Thyroid gland (tissue), 4 donors: Measurements from ENCODE around the gene UBTF. TPM values are rescaled to one million over a fixed set of nuclear protein-coding genes. Genes with fewer than 3 reads are reported as not detected.
A peak's percentile ranks its signal among the peaks of the same experiment; 100 is the strongest.

Source experiments
- DNase-seq, 2 donors: peaks; one replicate each; pipeline ENCODE4 v3.0.0-alpha.2; 2019
- H3K27ac ChIP-seq, 3 donors: fragments of 200-600 bp; sonication (generic); 1 replicate in 2 of 3; 2 replicates in 1 of 3; pipeline ENCODE4 v1.5.1; 2016 to 2019; ENCODE audit warnings: mild to moderate bottlenecking in 1 of 3, moderate library complexity in 1 of 3
- H3K27me3 ChIP-seq: fragments of 200-600 bp; sonication (generic); one replicate; pipeline ENCODE4 v1.5.1; 2019
- H3K36me3 ChIP-seq, 2 donors: fragments of 200-600 bp; sonication (generic); one replicate each; pipeline ENCODE4 v1.5.1; 2016 to 2019
- H3K4me1 ChIP-seq, 2 donors: fragments of 200-600 bp; sonication (generic); one replicate each; pipeline ENCODE4 v1.5.1; 2017 to 2019
- H3K4me3 ChIP-seq, 3 donors: fragments of 200-600 bp; sonication (generic); replicated peaks in 1 of 3; 1 replicate in 2 of 3; 2 replicates in 1 of 3; pipeline ENCODE4 v1.5.1; 2016; ENCODE audit warnings: mild to moderate bottlenecking in 1 of 3
- H3K9me3 ChIP-seq: fragments of 200-600 bp; sonication (generic); one replicate; pipeline ENCODE4 v1.5.1; 2017
- POLR2A ChIP-seq, 2 donors: fragments of 450-650 bp; IDR thresholded peaks; one replicate each; pipeline ENCODE4 v1.6.1; 2017; ENCODE audit warnings: antibody characterized with exemption in 2 of 2, mild to moderate bottlenecking in 2 of 2, moderate library complexity in 1 of 2
- WGBS, 2 donors: methylation state at CpG; one replicate each; pipeline ENCODE4 v1.1.5; 2017; 5-methylcytosine and 5-hydroxymethylcytosine counted together
- intact Hi-C: fragments of 100-400 bp; cut with DNase I; formaldehyde crosslinking; loops from one replicate; pipeline ENCODE4 v1.15.1; 2023
- total RNA-seq, 4 donors: library from RNA; depleted of rRNA; stranded (reverse); fragments of >200 nt; gene quantifications; one replicate each; pipeline ENCODE4 v1.2.3, GENCODE V29; 2016
- TF ChIP-seq, protein P1 (sequence below), 6 experiments: fragments of 200-600 bp in 3 of 6; fragments of 450-650 bp in 3 of 6; sonication (generic) in 3 of 6; IDR thresholded peaks; one replicate each; pipeline ENCODE4 v1.5.1; 2016 to 2019; ENCODE audit warnings: antibody characterized with exemption in 6 of 6, mild to moderate bottlenecking in 2 of 6, inconsistent platforms in 1 of 6, moderate library complexity in 1 of 6

The UBTF gene
- total RNA-seq, 4 donors from 2014 or later = 63.6 to 97.4 (median 89.5) TPM

GRCh38 chr17:44174427-44174826 lies 45.0 kb downstream of the UBTF start:
- H3K9me3 ChIP-seq = no peaks in the 10 kb centered on the region
- no peak overlapping the region for H3K4me3 ChIP-seq
- DNase-seq = no peak
- intact Hi-C loops = loop anchor here (10.0 kb wide), 1 partner anchor 230 kb away; the partner anchor contains the start of gene PPY
- no peaks in the 10 kb centered on the region for H3K27me3 ChIP-seq
- H3K27ac ChIP-seq = no peak overlapping the region
- TF ChIP-seq, protein P1, sequence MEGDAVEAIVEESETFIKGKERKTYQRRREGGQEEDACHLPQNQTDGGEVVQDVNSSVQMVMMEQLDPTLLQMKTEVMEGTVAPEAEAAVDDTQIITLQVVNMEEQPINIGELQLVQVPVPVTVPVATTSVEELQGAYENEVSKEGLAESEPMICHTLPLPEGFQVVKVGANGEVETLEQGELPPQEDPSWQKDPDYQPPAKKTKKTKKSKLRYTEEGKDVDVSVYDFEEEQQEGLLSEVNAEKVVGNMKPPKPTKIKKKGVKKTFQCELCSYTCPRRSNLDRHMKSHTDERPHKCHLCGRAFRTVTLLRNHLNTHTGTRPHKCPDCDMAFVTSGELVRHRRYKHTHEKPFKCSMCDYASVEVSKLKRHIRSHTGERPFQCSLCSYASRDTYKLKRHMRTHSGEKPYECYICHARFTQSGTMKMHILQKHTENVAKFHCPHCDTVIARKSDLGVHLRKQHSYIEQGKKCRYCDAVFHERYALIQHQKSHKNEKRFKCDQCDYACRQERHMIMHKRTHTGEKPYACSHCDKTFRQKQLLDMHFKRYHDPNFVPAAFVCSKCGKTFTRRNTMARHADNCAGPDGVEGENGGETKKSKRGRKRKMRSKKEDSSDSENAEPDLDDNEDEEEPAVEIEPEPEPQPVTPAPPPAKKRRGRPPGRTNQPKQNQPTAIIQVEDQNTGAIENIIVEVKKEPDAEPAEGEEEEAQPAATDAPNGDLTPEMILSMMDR (IDR thresholded peaks at IDR 0.05) = no peak
- H3K4me1 ChIP-seq = peaks cover 4 to 12% of the 10 kb centered on the region in 2 donors
- 89 to 95% methylated on average over 2 of the region's 2 CpGs for WGBS, 2 donors
- no peaks in the 10 kb centered on the region for H3K36me3 ChIP-seq

DNA sequence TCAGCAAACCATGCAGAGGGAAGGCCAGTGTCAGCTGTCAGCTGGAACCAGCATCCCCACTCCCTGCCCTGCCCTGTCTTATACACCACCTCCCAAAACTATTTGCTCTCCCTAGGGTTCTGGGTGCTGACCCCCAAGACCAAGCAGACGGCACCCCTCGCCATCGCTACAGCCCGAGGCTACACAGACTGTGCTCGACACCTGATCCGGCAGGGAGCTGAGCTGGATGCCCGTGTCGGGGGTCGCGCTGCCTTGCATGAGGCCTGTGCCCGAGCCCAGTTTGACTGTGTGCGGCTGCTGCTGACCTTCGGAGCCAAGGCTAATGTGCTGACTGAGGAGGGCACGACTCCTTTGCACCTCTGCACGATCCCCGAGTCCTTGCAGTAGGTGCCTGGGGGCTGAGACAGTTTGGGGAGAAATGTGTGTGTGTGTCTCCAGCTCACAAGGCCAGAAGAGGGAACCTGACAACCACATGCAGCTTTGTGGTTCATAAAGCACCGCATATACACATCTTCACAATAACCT lies 47.5 kb downstream of the UBTF start:
- H3K4me1 ChIP-seq = peaks cover 4 to 21% of the 10 kb centered on the region in 2 donors
- no peak overlapping the region for H3K4me3 ChIP-seq
- TF ChIP-seq, protein P1 (IDR thresholded peaks at IDR 0.05) = no peak
- no peak for TF ChIP-seq POLR2A (IDR thresholded peaks at IDR 0.05)
- H3K27me3 ChIP-seq = no peaks in the 10 kb centered on the region
- no peak for DNase-seq
- WGBS, 2 donors = 85 to 87% methylated on average over 7 to 17 of the region's 17 CpGs
- intact Hi-C loops = loop anchor here (10.0 kb wide), 1 partner anchor 227 kb away; the partner anchor contains the start of gene PPY
- no peaks in the 10 kb centered on the region for H3K36me3 ChIP-seq
- no peak overlapping the region for H3K27ac ChIP-seq
- no peaks in the 10 kb centered on the region for H3K9me3 ChIP-seq

DNA sequence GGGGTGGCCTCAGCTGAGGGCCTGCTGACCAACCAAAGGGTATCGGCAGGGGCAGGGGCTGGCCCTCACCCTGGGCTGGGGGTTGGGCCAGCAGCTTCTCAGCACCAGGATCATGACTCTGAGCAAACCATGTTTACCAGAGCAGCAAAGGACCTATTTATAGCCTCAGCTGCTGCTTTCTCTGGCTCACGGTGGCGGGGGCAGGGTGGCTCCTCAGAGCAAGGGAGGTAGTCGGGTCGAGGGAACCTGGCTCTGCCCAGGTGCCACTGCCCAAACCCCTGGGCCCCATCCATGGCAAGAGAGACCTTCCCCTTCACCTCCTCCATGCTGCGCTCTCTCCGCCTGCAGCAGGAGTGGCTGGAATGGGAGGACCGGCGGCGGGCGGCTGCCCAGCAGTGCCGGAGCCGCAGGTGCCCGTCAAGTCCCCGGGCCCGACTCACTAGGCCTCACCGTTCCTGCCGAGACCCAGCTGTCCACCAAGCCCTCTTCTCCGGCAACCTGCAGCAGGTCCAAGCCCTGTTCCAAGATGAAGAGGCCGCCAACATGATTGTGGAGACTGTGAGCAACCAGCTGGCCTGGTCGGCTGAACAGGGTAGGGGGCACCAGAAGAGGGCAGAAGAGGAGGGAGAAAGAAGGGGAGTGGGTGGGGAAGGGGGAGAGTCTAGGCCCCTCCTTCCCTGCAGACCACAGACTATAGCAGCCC lies 48.8 kb downstream of the UBTF start, which contains the start of gene ASB16:
TSS of gene ASB16 (plus strand) at position 206 of the 703 bp plus-strand sequence. CDS start at position 292, 86 bp downstream.
- 32 to 35% methylated on average over 4 to 9 of the region's 21 CpGs for WGBS, 2 donors
- peak in 1 of 2 donors; percentile 28 for TF ChIP-seq POLR2A (IDR thresholded peaks at IDR 0.05)
- TF ChIP-seq, protein P1 (IDR thresholded peaks at IDR 0.05) = no peak
- Histone ChIP-seq H3K4me3 (no peak within 1 kb of the TSS), H3K36me3 (no peaks in the 10 kb centered on the region), H3K27me3 (no peaks in the 10 kb centered on the region), H3K27ac (peak within 1 kb of the TSS; percentile 66 to 75 (median 70)), H3K4me1 (peaks cover 4 to 21% of the 10 kb centered on the region in 2 donors), H3K9me3 (no peaks in the 10 kb centered on the region)
- intact Hi-C loops = loop anchor here (10.0 kb wide), 1 partner anchor 226 kb away; the partner anchor contains the start of gene PPY
- DNase-seq = peak; percentile 74 to 82

GRCh38 chr17:44170135-44170498 lies 49.4 kb downstream of the UBTF start:
- Histone ChIP-seq H3K9me3 (no peaks in the 10 kb centered on the region), H3K4me1 (peaks cover 4 to 21% of the 10 kb centered on the region in 2 donors), H3K27me3 (no peaks in the 10 kb centered on the region), H3K36me3 (no peaks in the 10 kb centered on the region), H3K4me3 (no peak overlapping the region), H3K27ac (peak overlapping the region; percentile 66 to 75 (median 70))
- TF ChIP-seq, protein P1 (IDR thresholded peaks at IDR 0.05) = no peak
- no peak for TF ChIP-seq POLR2A (IDR thresholded peaks at IDR 0.05)
- intact Hi-C loops = loop anchor here (10.0 kb wide), 1 partner anchor 225 kb away; the partner anchor contains the start of gene PPY
- DNase-seq = no peak
- 58 to 69% methylated on average over 4 to 5 of the region's 5 CpGs for WGBS, 2 donors
